G401.6 (cell line): ENCODE data around the gene CD151.

Experiments used
- FAIRE-seq: peaks from 2 replicates; lab custom pipeline; 2012; peaks lifted over from hg19 to GRCh38; lab: Jason Lieb, UNC

Gene CD151

DNA sequence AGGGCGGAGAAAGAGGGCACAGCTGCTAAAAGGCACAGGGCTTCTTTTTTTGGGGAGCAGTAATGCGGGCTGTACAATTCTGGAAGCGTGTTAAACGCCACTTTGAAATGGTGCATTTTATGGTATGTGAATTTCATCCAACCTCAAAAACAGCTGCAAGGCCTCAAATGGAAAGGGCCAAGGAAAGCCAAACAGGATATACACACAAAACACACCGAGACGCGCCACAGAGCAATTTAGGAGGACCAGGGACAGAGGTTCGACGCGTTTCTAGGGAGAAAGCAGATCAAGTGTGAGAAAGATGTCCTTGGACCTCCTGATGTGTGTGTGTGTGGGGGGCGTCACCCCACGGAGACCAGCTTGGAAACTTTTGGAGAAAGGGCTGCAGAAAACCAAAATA lies 41.0 kb downstream of the CD151 start:
- FAIRE-seq = no peak

DNA sequence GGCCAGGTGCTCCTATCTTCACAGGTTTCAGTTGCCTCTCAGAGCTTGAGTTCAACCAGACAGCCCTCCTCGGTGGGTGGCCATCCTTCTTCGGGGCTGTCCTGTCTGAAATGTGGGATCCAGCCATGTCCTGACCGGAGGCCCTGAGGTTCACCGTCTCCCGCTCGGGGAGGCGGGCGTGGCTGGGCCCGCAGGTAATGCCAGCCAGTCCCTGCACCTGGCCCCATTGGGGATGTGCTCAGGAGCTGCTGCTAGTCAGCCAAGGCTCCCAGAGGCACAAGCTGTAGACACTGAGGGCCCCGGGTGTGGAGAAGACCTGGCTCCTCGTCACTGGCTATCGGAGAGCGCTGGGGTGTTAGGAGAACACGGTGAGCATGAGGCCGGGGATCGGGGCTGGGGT lies 42.5 kb downstream of the CD151 start:
- no peak for FAIRE-seq

GRCh38 chr11:875769-876301 lies 43.1 kb downstream of the CD151 start:
- FAIRE-seq = no peak

DNA sequence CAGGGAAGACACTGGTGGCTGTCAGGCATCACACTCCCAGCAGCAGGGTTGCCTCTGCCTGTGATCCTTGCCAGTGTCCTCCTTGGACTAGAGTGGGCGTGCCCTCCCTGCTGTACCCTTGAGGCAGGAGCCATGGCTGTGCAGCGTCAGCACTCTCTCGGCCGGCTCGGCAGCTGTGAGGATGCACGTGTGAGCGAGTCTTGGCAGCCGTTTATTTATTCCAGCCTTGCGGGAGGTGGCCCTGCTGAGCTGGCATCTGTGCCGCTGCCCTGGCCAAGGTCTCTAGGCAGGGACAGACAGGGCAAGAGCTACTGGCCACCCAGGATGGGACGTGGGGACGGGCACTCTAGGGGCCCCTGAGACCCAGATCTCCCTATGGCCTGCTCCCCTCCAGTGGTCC lies 43.8 kb downstream of the CD151 start:
- FAIRE-seq = no peak

GRCh38 chr11:877565-877964 lies 44.8 kb downstream of the CD151 start:
- FAIRE-seq = no peak

GRCh38 chr11:880447-880846 lies 47.7 kb downstream of the CD151 start:
- no peak for FAIRE-seq

DNA sequence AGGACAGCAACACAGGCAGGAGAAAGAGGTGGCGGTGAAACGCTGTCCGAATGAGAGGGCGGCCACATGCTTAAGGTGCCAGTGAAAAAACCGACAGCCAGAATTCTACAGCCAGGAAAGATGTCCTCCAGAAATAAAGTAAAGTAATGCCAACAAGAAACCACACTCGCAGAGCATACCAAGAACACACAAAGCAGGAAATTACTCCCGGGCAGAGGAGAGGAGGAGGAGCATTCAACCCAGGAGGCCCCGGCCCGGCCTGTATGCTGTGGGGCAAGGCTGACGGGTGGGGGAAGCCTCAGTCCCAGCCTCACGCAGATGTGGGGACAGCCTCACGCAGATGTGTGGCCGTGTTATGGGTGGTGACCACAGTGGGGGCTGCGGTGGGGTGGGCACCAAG lies 49.8 kb downstream of the CD151 start:
- no peak for FAIRE-seq

DNA sequence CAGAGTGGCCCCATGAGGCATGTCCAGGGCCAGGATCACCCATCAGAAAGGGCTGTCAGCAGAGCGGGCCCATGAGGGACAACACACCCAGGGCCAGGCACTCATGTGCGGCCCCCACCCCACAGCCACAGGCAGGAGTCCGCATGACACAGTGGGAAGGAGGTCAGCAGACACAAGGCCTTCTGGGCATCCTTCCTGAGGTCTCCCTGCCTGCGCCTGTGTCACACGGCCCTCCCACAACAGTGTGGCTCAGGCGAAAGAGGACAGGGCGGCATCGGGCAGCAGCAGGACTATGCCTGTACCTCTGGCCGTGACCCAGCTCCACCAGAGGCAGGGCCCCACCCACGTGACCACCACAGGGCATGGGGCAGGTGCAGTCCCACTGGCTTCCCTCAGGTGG lies 50.8 kb downstream of the CD151 start:
- FAIRE-seq = no peak

- FAIRE-seq = no peak
Measured at GRCh38 chr11:884578-885070, 51.9 kb downstream of the CD151 start.

- FAIRE-seq = no peak
Measured at GRCh38 chr11:886568-886967, 53.8 kb downstream of the CD151 start.

- FAIRE-seq = no peak
Measured at GRCh38 chr11:887589-887988, 54.8 kb downstream of the CD151 start.
